Body of pancreas (tissue), 4 donors: ENCODE results near the gene PSMG3.

Source experiments
- CTCF ChIP-seq, 7 experiments: fragments of 450-650 bp in 4 of 7; fragments of 200-600 bp in 3 of 7; sonication (generic) in 3 of 7; IDR thresholded peaks; one replicate each; pipeline ENCODE4 v1.5.1; 2016 to 2019; ENCODE audit warnings: antibody characterized with exemption in 7 of 7
- POLR2A ChIP-seq, 3 donors: fragments of 450-650 bp; IDR thresholded peaks; one replicate each; pipeline ENCODE4 v1.6.1; 2016; ENCODE audit warnings: antibody characterized with exemption in 3 of 3, mild to moderate bottlenecking in 2 of 3

- no peak for TF ChIP-seq CTCF (IDR thresholded peaks at IDR 0.05)
- no peak for TF ChIP-seq POLR2A (IDR thresholded peaks at IDR 0.05)
Observed at GRCh38 chr7:1553512-1554210, 16.2 kb downstream of the PSMG3 start.
